GM21825 (cell line): Measurements from ENCODE around the gene PTPRD.

Experiments used
- ATAC-seq: cut with Tn5 transposase; IDR thresholded peaks from one replicate; pipeline ENCODE4 v1.9.1; 2021; ENCODE audit warnings: mild to moderate bottlenecking, moderate library complexity; ENCODE audit not compliant: unreplicated experiment

PTPRD gene

GRCh38 chr9:10612641-10613398 lies at the start of gene PTPRD:
Gene PTPRD (minus strand): TSS chr9:10613002.
- peak; percentile 98 for ATAC-seq

DNA sequence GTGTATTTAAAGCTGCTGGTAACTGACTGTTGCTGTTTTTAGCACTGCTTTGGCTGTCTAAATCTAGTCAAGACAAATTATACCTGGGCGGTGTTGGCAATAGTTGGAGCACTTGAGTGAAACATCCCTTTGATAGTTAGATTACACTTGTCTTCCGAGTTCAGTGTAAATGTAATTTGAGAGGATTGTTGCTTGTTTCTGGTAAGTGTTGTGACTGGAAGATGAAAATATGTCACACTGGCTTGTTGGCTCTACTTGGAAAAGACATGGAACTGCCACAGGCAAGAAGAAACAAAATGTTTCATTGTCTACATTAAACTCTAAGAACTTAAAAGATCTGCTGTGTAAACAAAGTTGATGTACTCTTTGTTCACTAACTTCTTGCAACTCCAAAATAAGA lies 49.2 kb upstream of the PTPRD start:
- ATAC-seq = no peak

DNA sequence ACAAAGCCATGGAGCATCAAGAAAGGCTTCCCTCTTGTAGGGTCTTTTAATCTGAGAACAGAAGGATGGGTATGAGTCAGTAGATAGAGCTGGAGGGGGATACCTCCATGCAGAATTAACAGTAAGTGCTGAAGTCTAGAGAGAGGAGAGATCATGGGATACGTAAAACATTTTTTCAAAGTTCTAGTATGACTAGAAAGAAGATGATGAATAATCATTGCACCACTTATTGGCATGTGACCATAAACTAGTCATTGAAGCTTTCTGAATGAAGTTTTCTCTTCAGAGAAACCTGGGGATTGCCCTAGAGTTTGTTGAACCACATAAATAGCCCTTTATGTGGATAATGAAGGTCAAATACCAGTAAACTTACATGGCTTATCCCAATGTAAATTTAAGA lies 48.6 kb upstream of the PTPRD start:
- no peak for ATAC-seq

DNA sequence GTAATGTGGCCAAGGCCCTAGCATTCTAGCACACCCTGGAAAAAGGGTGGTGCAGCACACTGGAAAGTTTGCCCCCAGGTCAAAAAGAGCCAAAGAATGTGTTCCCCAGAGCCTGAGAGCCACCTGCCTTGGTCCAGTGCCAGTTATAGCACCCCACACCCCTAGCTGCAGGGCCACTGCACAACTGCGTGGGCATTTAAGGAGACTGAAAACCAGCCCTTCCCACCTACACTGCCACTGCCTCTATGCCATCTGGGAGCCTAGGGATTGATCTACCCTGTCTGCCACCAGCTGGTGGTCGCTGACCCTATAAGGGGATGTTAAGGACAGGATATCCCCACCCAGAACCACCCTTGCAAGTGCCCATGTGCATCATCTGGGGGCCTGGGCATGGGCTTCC lies 38.2 kb upstream of the PTPRD start:
- ATAC-seq = no peak

DNA sequence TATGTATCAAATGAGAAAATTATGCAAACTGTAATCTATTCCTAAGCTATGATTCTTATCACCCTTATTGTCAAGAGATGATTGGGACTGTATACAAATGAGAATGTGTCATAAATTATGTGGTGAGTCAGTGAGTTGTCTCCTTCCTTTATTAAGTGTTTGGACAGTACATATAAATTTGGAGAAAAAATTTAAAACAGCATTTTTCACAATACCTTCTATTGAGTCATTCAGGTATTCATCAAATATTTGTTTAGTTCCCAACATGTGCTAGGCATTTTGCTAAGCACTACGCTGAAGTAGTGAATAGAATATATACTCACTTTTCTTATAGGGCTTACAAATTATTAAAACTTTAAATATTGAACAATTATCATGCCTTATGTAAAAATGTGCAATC lies 36.3 kb upstream of the PTPRD start:
- no peak for ATAC-seq

DNA sequence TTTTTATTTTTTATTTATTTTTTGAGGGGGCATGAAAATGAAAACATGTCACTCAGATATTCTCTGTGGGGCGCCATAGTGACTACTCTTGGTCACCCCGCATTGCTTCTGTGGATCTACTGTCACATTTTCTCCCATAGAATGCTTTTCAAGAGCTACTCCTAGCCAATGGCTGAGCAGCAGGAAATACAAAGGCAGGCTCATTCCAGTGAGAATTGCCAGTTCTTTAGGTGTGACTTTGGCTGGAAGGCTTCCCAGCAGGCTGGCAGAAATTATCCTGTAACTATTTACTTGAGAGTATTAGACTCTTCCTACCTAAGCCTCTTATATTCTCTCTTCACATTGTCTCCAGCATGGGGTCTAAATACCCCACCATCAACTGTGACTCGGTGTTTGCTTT lies 21.0 kb upstream of the PTPRD start:
- ATAC-seq = no peak

GRCh38 chr9:10614196-10614800 lies 1.5 kb upstream of the PTPRD start:
- no peak for ATAC-seq

- ATAC-seq = no peak
Measured at GRCh38 chr9:10613419-10613818, 617 bp upstream of the PTPRD start.

DNA sequence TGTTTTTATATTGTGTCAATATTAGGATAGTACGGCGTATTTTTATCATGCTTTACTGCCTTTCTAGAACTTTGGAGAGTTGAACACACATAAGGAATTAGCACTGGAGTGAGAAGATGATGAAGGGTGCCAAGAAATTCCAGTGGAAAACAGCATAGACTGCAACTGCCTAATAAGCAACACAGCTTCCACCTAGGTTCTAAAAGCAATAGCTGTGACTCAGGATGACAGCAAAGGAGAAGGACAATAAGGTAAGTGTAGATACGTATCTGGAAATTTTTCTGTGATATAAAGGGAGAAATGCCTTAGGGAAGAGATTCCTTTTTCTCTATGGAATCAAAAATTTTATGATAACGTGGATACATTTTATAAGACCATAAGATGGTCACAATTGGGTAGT lies 7.4 kb downstream of the PTPRD start:
- ATAC-seq = no peak

- no peak for ATAC-seq
Measured at GRCh38 chr9:10604927-10605326, 7.9 kb downstream of the PTPRD start.

DNA sequence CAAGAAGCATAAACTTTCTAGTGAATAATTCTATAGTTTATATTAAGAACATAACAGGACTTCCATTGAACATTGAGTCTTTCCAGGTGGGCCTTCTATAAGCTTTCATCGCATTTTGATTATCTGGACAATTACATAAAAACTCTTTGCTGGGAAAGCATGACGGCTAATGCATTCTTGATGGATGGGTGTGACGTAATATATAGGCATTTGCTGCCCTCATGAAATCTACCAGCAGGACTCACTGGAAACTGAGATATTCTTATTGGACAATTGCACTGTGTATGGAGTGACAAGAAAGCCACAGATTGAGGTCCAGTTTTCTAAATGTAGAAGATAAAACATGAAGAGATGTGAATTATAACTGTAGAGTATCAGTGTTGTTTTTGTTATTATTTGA lies 15.0 kb downstream of the PTPRD start:
- no peak for ATAC-seq

GRCh38 chr9:10594482-10594881 lies 18.3 kb downstream of the PTPRD start:
- ATAC-seq = no peak

- ATAC-seq = no peak
Measured at GRCh38 chr9:10586407-10586806, 26.4 kb downstream of the PTPRD start.

GRCh38 chr9:10571699-10572098 lies 41.1 kb downstream of the PTPRD start:
- no peak for ATAC-seq

GRCh38 chr9:10566848-10567247 lies 46.0 kb downstream of the PTPRD start:
- no peak for ATAC-seq

DNA sequence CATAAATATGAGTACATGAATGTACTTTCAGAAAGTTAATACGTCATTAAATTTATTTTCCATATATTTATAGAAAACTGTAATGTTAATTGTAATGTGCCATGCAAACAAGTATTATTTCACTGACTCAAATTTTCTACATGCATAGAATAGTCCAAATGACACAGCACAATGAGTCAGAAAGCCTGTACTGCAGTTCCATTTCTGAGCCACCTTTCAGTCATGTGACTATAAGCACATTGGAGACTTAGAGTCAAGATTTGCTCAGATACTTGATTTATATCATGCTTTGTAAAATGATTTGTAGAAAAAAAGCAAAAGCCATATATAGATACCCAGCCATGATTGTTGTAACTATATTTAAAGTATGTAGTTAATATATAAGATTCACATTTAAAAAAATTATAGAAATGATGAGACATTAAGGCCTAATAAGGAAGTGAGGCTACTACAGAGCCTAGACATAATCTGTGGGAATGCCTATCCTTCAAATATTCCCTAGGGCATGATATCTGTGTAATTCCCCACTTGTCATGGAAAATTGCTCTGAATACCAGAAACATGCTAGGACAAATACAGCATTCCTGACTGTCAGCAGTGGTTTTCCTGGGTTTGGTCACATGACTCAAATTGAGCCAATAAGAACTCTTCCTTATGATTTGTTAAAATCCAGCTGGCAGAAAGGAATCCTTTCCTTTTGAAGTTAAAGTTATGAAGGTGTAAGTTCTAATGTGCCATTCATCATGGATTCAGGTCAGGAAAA lies 50.0 kb downstream of the PTPRD start:
- no peak for ATAC-seq

- no peak for ATAC-seq
Measured at GRCh38 chr9:10548348-10548747, 64.5 kb downstream of the PTPRD start.

DNA sequence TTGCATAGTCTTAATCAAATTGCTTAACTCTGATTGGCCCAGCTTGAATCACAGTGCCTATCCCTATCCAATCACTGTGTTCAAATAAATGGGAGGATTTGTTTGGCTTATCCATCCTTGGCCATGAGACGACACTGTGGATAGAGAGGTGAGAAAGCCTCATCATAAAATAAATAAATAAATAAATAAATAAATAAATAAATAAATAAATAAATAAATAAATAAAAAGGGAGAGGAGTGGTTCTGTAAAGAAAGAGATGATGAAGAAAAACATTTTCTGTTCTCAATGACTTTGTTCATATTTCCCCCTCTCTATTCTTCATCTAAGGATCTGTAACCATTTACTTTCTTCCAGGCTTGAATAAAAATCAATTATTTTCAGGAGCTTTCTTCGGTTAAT lies 74.7 kb downstream of the PTPRD start:
- no peak for ATAC-seq

DNA sequence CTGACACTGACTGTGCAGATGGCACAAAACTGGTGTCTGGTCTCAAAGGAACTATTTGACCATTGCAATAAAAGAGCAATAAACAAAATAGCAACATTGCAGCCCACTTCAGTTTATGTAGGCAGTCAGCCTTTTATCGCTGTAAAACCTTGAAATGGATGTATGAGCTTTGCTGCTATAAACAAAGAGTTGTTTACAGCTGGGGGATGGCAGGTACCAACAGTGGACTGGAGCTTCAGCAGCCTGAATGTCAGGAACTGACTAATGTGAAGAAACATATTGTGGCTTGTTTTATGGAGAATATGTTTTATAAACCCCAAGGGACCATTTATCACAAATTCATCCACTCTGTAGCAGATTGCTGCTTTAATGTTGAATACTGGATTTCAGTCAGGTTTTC lies 78.0 kb downstream of the PTPRD start:
- no peak for ATAC-seq

DNA sequence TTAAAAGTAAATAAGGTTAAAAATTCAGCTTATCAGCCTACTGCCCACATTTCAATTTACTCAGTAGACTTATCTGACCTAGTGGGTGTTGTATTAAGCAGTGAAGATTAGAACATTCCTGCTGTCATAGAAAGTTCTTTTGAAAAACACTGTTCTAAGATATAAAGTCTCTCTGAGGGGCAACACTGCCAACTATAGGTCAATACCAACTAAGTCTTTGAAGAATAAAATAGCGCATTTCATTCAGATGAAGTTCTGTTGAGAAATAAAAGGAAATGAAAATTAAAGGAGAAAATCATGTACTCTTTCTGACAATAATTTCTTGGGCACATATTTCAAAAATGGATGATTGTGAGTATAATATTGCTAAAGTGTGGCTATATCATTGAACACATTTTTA lies 86.8 kb downstream of the PTPRD start:
- no peak for ATAC-seq

- ATAC-seq = no peak
Measured at GRCh38 chr9:10523164-10523563, 89.6 kb downstream of the PTPRD start.

DNA sequence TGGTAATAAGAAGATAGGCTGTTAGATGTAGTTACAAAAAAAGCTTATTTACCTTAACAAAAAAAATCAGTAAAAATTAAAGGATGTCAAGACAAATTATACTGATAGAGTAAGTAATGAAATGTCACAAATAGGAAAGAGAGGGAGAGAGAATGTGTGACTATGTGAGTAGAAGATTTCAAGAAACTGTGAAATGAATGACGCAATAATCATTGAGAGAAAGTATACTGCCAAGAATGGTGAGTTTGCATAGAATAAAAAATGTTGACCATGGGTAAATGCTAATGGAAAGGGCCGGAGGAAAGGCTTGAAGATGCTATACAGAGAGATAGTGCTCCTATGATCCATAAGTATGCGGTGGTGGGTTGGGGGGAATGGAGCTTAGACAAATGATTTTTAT lies 100.7 kb downstream of the PTPRD start:
- no peak for ATAC-seq
